HL-60/S4 treated with phorbol 12-myristate 13-acetate at 8.2 ng/mL for 4 days and 3 days (cell line): ENCODE data around the gene COA6.

Source experiments
- in situ Hi-C: fragments of 300-500 bp; cut with MboI; formaldehyde crosslinking; loops from 2 replicates; pipeline ENCODE4 v1.15.0; 2022; ENCODE audit warnings: low sequenced_read_pairs

COA6 gene

GRCh38 chr1:234408757-234409156 lies 35.5 kb downstream of the COA6 start:
- in situ Hi-C loops = no loop called here

DNA sequence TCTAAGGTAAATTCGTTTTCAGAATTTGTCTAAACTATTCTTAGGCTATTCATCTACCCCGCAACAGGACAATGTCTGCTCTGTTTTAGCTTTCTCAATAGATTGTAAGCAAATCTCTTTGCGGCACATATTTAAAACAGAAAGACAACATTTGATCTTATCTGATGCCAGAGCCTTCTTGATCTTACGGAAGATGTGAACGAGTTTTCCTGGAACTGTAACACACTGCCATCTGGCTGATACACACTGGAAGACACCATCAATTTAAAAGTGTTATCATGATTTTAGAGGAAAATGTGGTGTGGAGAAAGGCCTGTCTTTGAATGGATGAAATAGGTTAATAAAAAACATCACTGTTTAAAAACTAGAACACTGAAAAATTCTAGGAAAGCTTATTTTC lies 36.1 kb downstream of the COA6 start:
- in situ Hi-C loops = no loop called here

DNA sequence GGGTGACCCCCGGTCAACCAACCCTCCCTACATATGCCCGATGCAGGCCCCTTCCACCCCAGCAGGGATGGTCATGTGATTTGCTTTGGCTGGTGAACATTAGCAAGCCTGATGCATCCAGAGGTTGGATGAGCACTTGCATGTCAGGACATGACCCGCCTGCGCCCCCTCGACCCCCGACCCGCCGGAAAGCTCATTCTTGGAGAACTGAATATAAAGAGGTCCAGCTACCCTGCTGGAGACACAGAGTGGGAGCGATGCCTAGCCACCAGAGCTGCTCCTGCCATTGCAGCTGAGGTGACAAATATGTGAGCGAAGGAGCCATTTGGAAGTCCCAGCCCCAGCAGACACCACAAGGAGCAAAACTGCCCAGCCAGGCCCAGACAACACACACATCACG lies 39.6 kb downstream of the COA6 start:
- in situ Hi-C loops = no loop called here

DNA sequence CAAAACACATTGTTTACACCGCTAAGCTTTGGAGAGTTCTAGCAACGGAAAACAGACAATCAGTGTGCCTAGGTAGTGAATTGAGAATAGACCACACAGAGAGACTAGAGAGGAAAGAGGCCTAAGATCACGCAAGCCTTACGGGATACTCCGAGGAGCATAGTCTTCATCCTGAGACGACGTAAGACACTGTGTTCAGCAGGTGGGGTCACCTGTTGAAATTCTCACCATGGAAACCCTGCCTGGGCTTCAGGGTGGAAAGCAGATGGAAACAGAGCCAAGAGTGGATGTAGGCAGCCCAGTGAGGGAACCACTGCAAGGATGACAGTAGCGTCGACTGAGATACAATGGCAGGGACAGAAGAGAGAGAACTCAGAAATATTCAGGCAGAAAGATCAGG lies 40.2 kb downstream of the COA6 start:
- in situ Hi-C loops = no loop called here

DNA sequence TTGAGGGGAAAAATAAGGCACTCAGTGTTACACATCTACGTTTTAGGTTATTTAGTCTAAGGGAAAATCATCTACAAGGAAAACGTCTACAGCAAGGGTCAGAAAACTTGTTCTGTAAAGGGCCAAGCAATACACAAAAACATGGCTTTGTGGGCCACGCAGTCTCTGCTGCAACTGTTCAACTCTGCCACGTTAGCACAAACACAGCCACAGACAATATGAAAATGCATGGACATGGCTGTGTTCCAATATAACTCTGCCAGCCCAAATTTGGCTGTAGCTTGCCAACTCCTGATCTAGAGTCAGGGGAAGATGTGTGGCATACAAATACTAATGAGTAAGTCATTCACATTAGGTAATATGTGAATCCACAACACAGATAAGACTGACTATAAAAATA lies 40.7 kb downstream of the COA6 start:
- in situ Hi-C loops = no loop called here

- in situ Hi-C loops = no loop called here
Measured at GRCh38 chr1:234427950-234428646, 54.8 kb downstream of the COA6 start.

DNA sequence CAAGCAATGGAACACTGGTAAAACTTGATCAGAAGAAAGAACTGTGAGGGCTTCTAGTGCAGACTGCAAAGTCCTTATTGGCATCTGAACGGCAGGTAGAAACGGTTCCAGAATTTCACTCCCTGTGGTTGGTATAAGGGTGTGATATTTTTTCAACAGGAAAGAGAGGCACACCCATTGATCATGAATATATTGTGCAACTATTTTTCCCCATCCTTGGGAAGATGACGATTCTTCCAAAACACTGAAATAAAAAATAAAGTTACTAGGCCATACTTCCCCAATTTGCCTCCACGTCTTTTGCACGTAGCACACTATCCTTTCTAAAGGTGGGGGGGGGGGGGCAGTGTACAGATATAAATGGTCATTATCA lies 56.2 kb downstream of the COA6 start:
- in situ Hi-C loops = no loop called here

DNA sequence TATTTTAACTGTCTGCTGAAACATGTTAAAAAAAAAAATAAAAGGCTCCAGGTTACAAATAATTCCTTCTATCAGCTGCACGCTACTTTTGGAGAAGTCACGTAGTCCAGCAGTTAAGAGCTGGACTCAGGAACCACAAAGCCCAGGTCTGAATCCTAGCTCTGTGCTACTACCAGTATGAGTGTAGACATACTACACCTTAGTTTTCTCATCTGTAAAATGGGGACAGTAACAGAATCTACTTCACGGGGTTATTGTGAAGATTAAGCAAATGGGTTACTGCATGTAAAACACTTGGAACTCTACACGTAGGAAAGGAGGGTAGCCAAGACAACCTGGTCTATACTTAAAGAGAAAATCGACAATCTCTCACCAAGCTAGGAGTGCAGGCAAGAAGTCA lies 57.4 kb downstream of the COA6 start:
- in situ Hi-C loops = no loop called here

GRCh38 chr1:234431255-234431654 lies 58.0 kb downstream of the COA6 start:
- in situ Hi-C loops = no loop called here

DNA sequence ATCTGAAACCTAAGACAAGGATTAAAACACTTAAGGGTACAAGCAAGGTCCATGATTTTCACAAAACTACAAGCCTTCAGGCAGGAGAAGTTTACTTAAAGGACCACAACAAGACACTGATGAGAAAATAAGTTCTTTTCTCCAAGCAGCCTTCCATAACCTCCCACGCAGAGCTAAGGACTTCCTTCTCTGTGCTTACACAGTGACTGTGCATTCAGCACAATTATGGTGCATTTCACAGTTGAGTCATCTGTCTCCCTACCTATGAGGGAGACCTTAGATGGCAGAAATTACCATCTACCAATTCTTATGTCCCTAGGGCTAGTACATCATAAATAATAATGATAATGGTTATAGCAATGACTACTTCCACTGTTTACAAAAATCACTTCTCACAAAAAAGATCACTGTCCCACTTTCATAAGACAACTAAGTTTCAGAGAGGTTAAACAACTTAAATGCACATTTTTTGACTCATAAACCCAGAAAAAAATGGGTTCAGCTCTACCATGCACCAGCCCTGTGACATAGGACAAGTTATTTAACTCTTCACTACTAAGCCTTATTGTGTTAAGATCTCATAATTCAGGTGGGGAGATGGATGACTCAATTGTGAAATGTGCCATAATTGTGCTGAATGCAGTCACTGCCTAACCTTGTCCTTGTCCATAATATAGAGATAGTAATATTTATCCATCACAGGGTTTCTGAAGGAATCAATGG lies 60.5 kb downstream of the COA6 start:
- in situ Hi-C loops = no loop called here
